PC-3 (cell line): Measurements from ENCODE around the gene COX6A2.
A peak's percentile ranks its signal among the peaks of the same experiment; 100 is the strongest.

Experiments used
- CTCF ChIP-seq: fragments of 300-600 bp; sonication (generic); conservative IDR thresholded peaks from 2 replicates; pipeline ENCODE4 v1.5.1; 2017; ENCODE audit warnings: antibody characterized with exemption, low read depth, mild to moderate bottlenecking, low read length
- EZH2 ChIP-seq: fragments of 300-600 bp; sonication (generic); IDR thresholded peaks from one replicate; pipeline ENCODE4 v1.6.1; 2017; ENCODE audit warnings: antibody characterized with exemption, mild to moderate bottlenecking, low read length; ENCODE audit not compliant: unreplicated experiment

- TF ChIP-seq EZH2 (no peak), CTCF (peak; percentile 55; the same call in 1 of the 2 replicates)
Measured at GRCh38 chr16:31451681-31452351, 23.7 kb upstream of the COX6A2 start.
